ENCODE results near the gene PPIL1.

PPIL1 gene

GRCh38 chr6:36907781-36908180 lies 33.2 kb upstream of the PPIL1 start:
- ChIA-PET CTCF (interaction anchor here (1.3 to 2.4 kb wide), 4 partner anchors 8 to 103 kb away, joined by 3 to 9 read pairs (median 3); no protein-coding TSS in a partner anchor), POLR2A (no interaction called here)
- H3K4me3 ChIP-seq (ENCODE audit: low read depth, low read length): no peak overlapping the region
- TF ChIP-seq, protein P1, sequence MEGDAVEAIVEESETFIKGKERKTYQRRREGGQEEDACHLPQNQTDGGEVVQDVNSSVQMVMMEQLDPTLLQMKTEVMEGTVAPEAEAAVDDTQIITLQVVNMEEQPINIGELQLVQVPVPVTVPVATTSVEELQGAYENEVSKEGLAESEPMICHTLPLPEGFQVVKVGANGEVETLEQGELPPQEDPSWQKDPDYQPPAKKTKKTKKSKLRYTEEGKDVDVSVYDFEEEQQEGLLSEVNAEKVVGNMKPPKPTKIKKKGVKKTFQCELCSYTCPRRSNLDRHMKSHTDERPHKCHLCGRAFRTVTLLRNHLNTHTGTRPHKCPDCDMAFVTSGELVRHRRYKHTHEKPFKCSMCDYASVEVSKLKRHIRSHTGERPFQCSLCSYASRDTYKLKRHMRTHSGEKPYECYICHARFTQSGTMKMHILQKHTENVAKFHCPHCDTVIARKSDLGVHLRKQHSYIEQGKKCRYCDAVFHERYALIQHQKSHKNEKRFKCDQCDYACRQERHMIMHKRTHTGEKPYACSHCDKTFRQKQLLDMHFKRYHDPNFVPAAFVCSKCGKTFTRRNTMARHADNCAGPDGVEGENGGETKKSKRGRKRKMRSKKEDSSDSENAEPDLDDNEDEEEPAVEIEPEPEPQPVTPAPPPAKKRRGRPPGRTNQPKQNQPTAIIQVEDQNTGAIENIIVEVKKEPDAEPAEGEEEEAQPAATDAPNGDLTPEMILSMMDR (IDR thresholded peaks at IDR 0.05; ENCODE audit: insufficient read depth, low read length, missing control alignments): no peak
- no peak for DNase-seq (ENCODE audit: low read depth, low spot score)

- CTCF ChIA-PET: interaction anchor here (1.2 to 4.6 kb wide), 7 partner anchors 9 to 113 kb away, joined by 3 to 28 read pairs (median 3); partner anchors contain the start of gene C6orf89
- no peak overlapping the region for H3K4me3 ChIP-seq (ENCODE audit: low read depth, low read length)
- no peak for DNase-seq (ENCODE audit: low read depth, low spot score)
- POLR2A ChIA-PET: no interaction called here
- TF ChIP-seq, protein P1 (IDR thresholded peaks at IDR 0.05; ENCODE audit: insufficient read depth, low read length, missing control alignments): no peak
These were observed 32.1 kb upstream of the PPIL1 start for GRCh38 chr6:36906539-36907325.

GRCh38 chr6:36904851-36905393 lies 30.3 kb upstream of the PPIL1 start:
- DNase-seq (ENCODE audit: low read depth, low spot score): no peak
- ChIA-PET CTCF (interaction anchor here (1.7 to 4.6 kb wide), 2 partner anchors 12 to 20 kb away, joined by 4 to 28 read pairs; partner anchors contain the start of gene C6orf89), POLR2A (no interaction called here)
- no peak overlapping the region for H3K4me3 ChIP-seq (ENCODE audit: low read depth, low read length)
- TF ChIP-seq, protein P1 (IDR thresholded peaks at IDR 0.05; ENCODE audit: insufficient read depth, low read length, missing control alignments): no peak

- ChIA-PET CTCF (interaction anchor here (0.9 to 4.6 kb wide), 6 partner anchors 10 to 280 kb away, joined by 3 to 28 read pairs (median 6); partner anchors contain the start of gene C6orf89), POLR2A (interaction anchor here (0.6 kb wide), 1 partner anchor 134 kb away, joined by 3 read pairs; no protein-coding TSS in a partner anchor)
- TF ChIP-seq, protein P1 (IDR thresholded peaks at IDR 0.05; ENCODE audit: insufficient read depth, low read length, missing control alignments): no peak
- no peak for DNase-seq (ENCODE audit: low read depth, low spot score)
- H3K4me3 ChIP-seq (ENCODE audit: low read depth, low read length): no peak overlapping the region
These were observed 29.5 kb upstream of the PPIL1 start for GRCh38 chr6:36904114-36904513.

DNA sequence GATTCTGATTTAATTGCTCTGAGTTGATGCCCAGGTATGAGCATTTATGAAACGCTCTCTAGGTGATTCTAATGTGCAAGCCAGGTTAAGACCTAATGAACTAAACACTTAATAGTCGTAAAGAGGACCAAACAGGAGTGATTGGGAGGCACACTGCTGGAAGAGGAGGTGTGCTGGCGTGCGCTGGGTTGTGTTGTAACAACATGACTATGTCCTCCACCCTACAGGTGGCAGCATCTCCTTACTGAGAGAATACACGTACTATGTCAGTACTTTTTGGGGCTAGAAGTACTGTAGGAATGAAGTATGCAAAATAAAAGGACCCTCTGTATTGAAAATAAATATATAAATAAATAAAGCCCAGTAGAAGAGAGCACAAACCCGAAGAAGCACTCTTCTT lies 23.0 kb upstream of the PPIL1 start:
- no peak overlapping the region for H3K4me3 ChIP-seq (ENCODE audit: low read depth, low read length)
- no peak for DNase-seq (ENCODE audit: low read depth, low spot score)
- TF ChIP-seq, protein P1 (IDR thresholded peaks at IDR 0.05; ENCODE audit: insufficient read depth, low read length, missing control alignments): no peak
- ChIA-PET CTCF (interaction anchor here (1.2 to 6.1 kb wide), 4 partner anchors 12 to 137 kb away, joined by 3 to 32 read pairs (median 10); partner anchors contain the start of gene C6orf89), POLR2A (no interaction called here)

All from AG04449 (cell line).